Measurements from ENCODE around the gene FNDC1.

- TF ChIP-seq CTCF (IDR thresholded peaks at IDR 0.05; ENCODE audit: borderline replicate concordance, extremely low read depth, low read length, poor library complexity, severe bottlenecking) (no peak), EZH2 (IDR thresholded peaks at IDR 0.05; ENCODE audit: borderline replicate concordance, low read depth, low read length, severe bottlenecking) (no peak)
Measured at GRCh38 chr6:159169557-159170332, 545 bp downstream of the FNDC1 start.

Measured in DND-41 (cell line).